H9 (cell line): ENCODE data around the gene GSAP. TPM values are rescaled to one million over a fixed set of nuclear protein-coding genes. Genes with fewer than 3 reads are reported as not detected.

Experiments used
- DNase-seq: peaks from one replicate; pipeline ENCODE4 v3.0.0-alpha.2; 2017
- H2AFZ ChIP-seq: one replicate; pipeline ENCODE4 v1.6.1; 2013; ENCODE audit warnings: mild to moderate bottlenecking, low read length, control low read depth, moderate library complexity
- H2AK5ac ChIP-seq: 2 replicates; pipeline ENCODE4 v1.6.1; 2013; ENCODE audit warnings: low read length, control low read depth, mixed read lengths; ENCODE audit not compliant: insufficient read length
- H2BK120ac ChIP-seq: one replicate; pipeline ENCODE4 v1.6.1; 2013; ENCODE audit warnings: low read depth, mild to moderate bottlenecking, low read length, control low read depth, inconsistent platforms; ENCODE audit not compliant: poor library complexity, severe bottlenecking
- H2BK12ac ChIP-seq: 2 replicates; pipeline ENCODE4 v1.6.1; 2013; ENCODE audit warnings: low read length, control low read depth, mixed read lengths, low read depth; ENCODE audit not compliant: insufficient read length
- H2BK15ac ChIP-seq: 2 replicates; pipeline ENCODE4 v1.6.1; 2013; ENCODE audit warnings: low read depth, low read length, control low read depth
- H2BK20ac ChIP-seq: one replicate; pipeline ENCODE4 v1.6.1; 2013; ENCODE audit warnings: low read depth, mild to moderate bottlenecking, low read length, control low read depth, inconsistent platforms; ENCODE audit not compliant: poor library complexity, severe bottlenecking
- H2BK5ac ChIP-seq: 2 replicates; pipeline ENCODE4 v1.6.1; 2013; ENCODE audit warnings: low read length, control low read depth, mixed read lengths; ENCODE audit not compliant: insufficient read length
- H3K14ac ChIP-seq: 2 replicates; pipeline ENCODE4 v1.6.1; 2013; ENCODE audit warnings: low read length, control low read depth; ENCODE audit not compliant: insufficient read depth
- H3K18ac ChIP-seq: 2 replicates; pipeline ENCODE4 v1.6.1; 2013; ENCODE audit warnings: low read depth, mild to moderate bottlenecking, mixed read lengths, low read length, control low read depth; ENCODE audit not compliant: insufficient read length
- H3K23ac ChIP-seq: 2 replicates; pipeline ENCODE4 v1.6.1; 2013; ENCODE audit warnings: low read length, control low read depth, mixed read lengths, low read depth; ENCODE audit not compliant: insufficient read length
- H3K23me2 ChIP-seq: 2 replicates; pipeline ENCODE4 v1.6.1; 2013; ENCODE audit warnings: low read depth, mild to moderate bottlenecking, mixed read lengths, low read length, control low read depth; ENCODE audit not compliant: insufficient read length, poor library complexity, severe bottlenecking
- H3K27ac ChIP-seq: 2 replicates; pipeline ENCODE4 v1.5.1; 2013; ENCODE audit warnings: low read length, control low read depth, mixed read lengths, low read depth; ENCODE audit not compliant: insufficient read length
- H3K27me3 ChIP-seq: 2 replicates; pipeline ENCODE4 v1.6.1; 2013; ENCODE audit warnings: low read length, control low read depth, inconsistent platforms; ENCODE audit not compliant: insufficient read depth
- H3K4ac ChIP-seq: 2 replicates; pipeline ENCODE4 v1.6.1; 2013; ENCODE audit warnings: low read depth, mild to moderate bottlenecking, control low read depth, inconsistent platforms, low read length, moderate library complexity
- H3K4me1 ChIP-seq: 2 replicates; pipeline ENCODE4 v1.6.1; 2013; ENCODE audit warnings: low read length, control low read depth, inconsistent platforms; ENCODE audit not compliant: insufficient read depth
- H3K4me2 ChIP-seq: 2 replicates; pipeline ENCODE4 v1.6.1; 2013; ENCODE audit warnings: low read length, control low read depth, mixed read lengths; ENCODE audit not compliant: insufficient read length, insufficient read depth
- H3K56ac ChIP-seq: 2 replicates; pipeline ENCODE4 v1.6.1; 2013; ENCODE audit warnings: low read depth, mild to moderate bottlenecking, mixed read lengths, low read length, control low read depth; ENCODE audit not compliant: insufficient read length
- H3K79me1 ChIP-seq: 2 replicates; pipeline ENCODE4 v1.6.1; 2013; ENCODE audit warnings: low read depth, mild to moderate bottlenecking, moderate library complexity, low read length, control low read depth, inconsistent platforms; ENCODE audit not compliant: insufficient read depth, poor library complexity, severe bottlenecking
- H3K79me2 ChIP-seq: 2 replicates; pipeline ENCODE4 v1.6.1; 2013; ENCODE audit warnings: low read length, control low read depth, inconsistent platforms; ENCODE audit not compliant: insufficient read depth
- H3K9ac ChIP-seq: 2 replicates; pipeline ENCODE4 v1.6.1; 2013; ENCODE audit warnings: low read length, control low read depth, mixed read lengths; ENCODE audit not compliant: insufficient read length; ENCODE audit errors: extremely low read depth
- H3K9me3 ChIP-seq: one replicate; pipeline ENCODE4 v1.6.1; 2013; ENCODE audit warnings: low read depth, low read length, inconsistent platforms; ENCODE audit not compliant: control insufficient read depth
- H3T11ph ChIP-seq: one replicate; pipeline ENCODE4 v1.6.1; 2013; ENCODE audit warnings: mild to moderate bottlenecking, low read length, control low read depth, inconsistent platforms
- H4K20me1 ChIP-seq: one replicate; pipeline ENCODE4 v1.6.1; 2013; ENCODE audit not compliant: control insufficient read depth, insufficient read length, insufficient read depth
- H4K5ac ChIP-seq: 2 replicates; pipeline ENCODE4 v1.6.1; 2013; ENCODE audit warnings: low read depth, mild to moderate bottlenecking, mixed read lengths, low read length, control low read depth; ENCODE audit not compliant: insufficient read length
- H4K8ac ChIP-seq: replicated peaks from 2 replicates; pipeline ENCODE4 v1.6.1; 2013; ENCODE audit warnings: low read length, control low read depth, mixed read lengths, low read depth; ENCODE audit not compliant: insufficient read length
- H4K91ac ChIP-seq: 2 replicates; pipeline ENCODE4 v1.6.1; 2013; ENCODE audit warnings: low read depth, mild to moderate bottlenecking, moderate library complexity, mixed read lengths, low read length, control low read depth; ENCODE audit not compliant: insufficient read length
- H3K27ac Mint-ChIP-seq, 3 experiments: 2 replicates in 2 of 3; 3 replicates in 1 of 3; pipeline ENCODE4 v1.8.0; 2020 to 2021; ENCODE audit warnings: mixed read lengths in 3 of 3, mild to moderate bottlenecking in 1 of 3, moderate library complexity in 1 of 3
- H3K27me3 Mint-ChIP-seq: 2 replicates; pipeline ENCODE4 v1.8.0; 2021; ENCODE audit warnings: low read depth, mild to moderate bottlenecking, moderate library complexity, mixed read lengths
- H3K36me3 Mint-ChIP-seq, 3 experiments: 2 replicates in 2 of 3; 3 replicates in 1 of 3; pipeline ENCODE4 v1.8.0; 2020 to 2021; ENCODE audit warnings: low read depth in 3 of 3, mixed read lengths in 3 of 3; ENCODE audit not compliant: insufficient read depth in 1 of 3
- H3K4me1 Mint-ChIP-seq, 2 experiments: 2 replicates each; pipeline ENCODE4 v1.8.0; 2020; ENCODE audit warnings: mixed read lengths in 2 of 2
- H3K4me3 Mint-ChIP-seq, 2 experiments: 2 replicates in 1 of 2; 3 replicates in 1 of 2; pipeline ENCODE4 v1.8.0; 2020 to 2021; ENCODE audit warnings: mild to moderate bottlenecking in 2 of 2, mixed read lengths in 2 of 2, moderate library complexity in 1 of 2
- H3K9me3 Mint-ChIP-seq, 2 experiments: 2 replicates in 1 of 2; 3 replicates in 1 of 2; pipeline ENCODE4 v1.8.0; 2020; ENCODE audit warnings: mild to moderate bottlenecking in 2 of 2, mixed read lengths in 2 of 2, moderate library complexity in 1 of 2
- WGBS: extraction: QIAGEN DNeasy Blood & Tissue Kit; methylation state at CpG from one replicate; pipeline ENCODE4 v1.1.7; 2013; ENCODE audit warnings: missing lambda C conversion rate, low lambda C conversion rate, mixed read lengths; ENCODE audit not compliant: insufficient read length; ENCODE audit errors: extremely low coverage; 5-methylcytosine and 5-hydroxymethylcytosine counted together
- total RNA-seq: library from RNA; stranded (reverse); gene quantifications from 2 replicates; pipeline ENCODE4 v1.2.1, GENCODE V29; 2021
- TF ChIP-seq, protein P1 (sequence below): fragments of 200-600 bp; sonication (generic); conservative IDR thresholded peaks from 3 replicates; pipeline ENCODE4 v1.8.0; 2021; ENCODE audit warnings: antibody characterized with exemption, mild to moderate bottlenecking

Gene GSAP
- total RNA-seq, 1 experiment from 2014 or later, result 1.9 TPM

- H4K20me1 ChIP-seq, result no peaks in the 10 kb centered on the region
- WGBS, result no CpG with 5 or more reads among the region's 3 CpGs
- H2BK5ac ChIP-seq, result no peak overlapping the region
- no peak overlapping the region for H3T11ph ChIP-seq
- Mint-ChIP-seq H3K4me3 (no peak overlapping the region), H3K9me3 (no peaks in the 10 kb centered on the region), H3K27me3 (no peaks in the 10 kb centered on the region; the same call in 1 of the 2 replicates), H3K4me1 (no peaks in the 10 kb centered on the region), H3K27ac (no peak overlapping the region), H3K36me3 (no peaks in the 10 kb centered on the region)
- no peak overlapping the region for H3K14ac ChIP-seq
- no peaks in the 10 kb centered on the region for H3K9me3 ChIP-seq
- H3K79me2 ChIP-seq, result no peaks in the 10 kb centered on the region
- no peak overlapping the region for H3K27ac ChIP-seq
- H4K8ac ChIP-seq, result no peak overlapping the region
- H3K79me1 ChIP-seq, result no peaks in the 10 kb centered on the region
- no peak overlapping the region for H2AK5ac ChIP-seq
- H3K4me1 ChIP-seq, result no peaks in the 10 kb centered on the region
- no peak overlapping the region for H3K4me2 ChIP-seq
- H4K5ac ChIP-seq, result no peak overlapping the region
- DNase-seq, result no peak
- no peaks in the 10 kb centered on the region for H3K23me2 ChIP-seq
- no peak overlapping the region for H2BK15ac ChIP-seq
- no peak overlapping the region for H2BK120ac ChIP-seq
- no peak overlapping the region for H2AFZ ChIP-seq
- H3K9ac ChIP-seq, result no peak overlapping the region
- H2BK12ac ChIP-seq, result no peak overlapping the region
- H3K23ac ChIP-seq, result no peak overlapping the region
- H3K4ac ChIP-seq, result no peak overlapping the region
- H3K56ac ChIP-seq, result no peak overlapping the region
- TF ChIP-seq, protein P1, sequence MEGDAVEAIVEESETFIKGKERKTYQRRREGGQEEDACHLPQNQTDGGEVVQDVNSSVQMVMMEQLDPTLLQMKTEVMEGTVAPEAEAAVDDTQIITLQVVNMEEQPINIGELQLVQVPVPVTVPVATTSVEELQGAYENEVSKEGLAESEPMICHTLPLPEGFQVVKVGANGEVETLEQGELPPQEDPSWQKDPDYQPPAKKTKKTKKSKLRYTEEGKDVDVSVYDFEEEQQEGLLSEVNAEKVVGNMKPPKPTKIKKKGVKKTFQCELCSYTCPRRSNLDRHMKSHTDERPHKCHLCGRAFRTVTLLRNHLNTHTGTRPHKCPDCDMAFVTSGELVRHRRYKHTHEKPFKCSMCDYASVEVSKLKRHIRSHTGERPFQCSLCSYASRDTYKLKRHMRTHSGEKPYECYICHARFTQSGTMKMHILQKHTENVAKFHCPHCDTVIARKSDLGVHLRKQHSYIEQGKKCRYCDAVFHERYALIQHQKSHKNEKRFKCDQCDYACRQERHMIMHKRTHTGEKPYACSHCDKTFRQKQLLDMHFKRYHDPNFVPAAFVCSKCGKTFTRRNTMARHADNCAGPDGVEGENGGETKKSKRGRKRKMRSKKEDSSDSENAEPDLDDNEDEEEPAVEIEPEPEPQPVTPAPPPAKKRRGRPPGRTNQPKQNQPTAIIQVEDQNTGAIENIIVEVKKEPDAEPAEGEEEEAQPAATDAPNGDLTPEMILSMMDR, result peak; percentile 53; the same call in 2 of the 3 replicates
- no peak overlapping the region for H2BK20ac ChIP-seq
- no peak overlapping the region for H3K18ac ChIP-seq
- no peak overlapping the region for H4K91ac ChIP-seq
- H3K27me3 ChIP-seq, result no peaks in the 10 kb centered on the region
Measured at GRCh38 chr7:77460057-77460486, 43.9 kb upstream of the GSAP start.
